Keratinocyte (primary cell): ENCODE data around the gene RDH13.

Source experiments
- CTCF ChIP-seq, 3 experiments: IDR thresholded peaks in 1 of 3; conservative IDR thresholded peaks in 1 of 3; optimal IDR thresholded peaks in 1 of 3; 2 replicates in 2 of 3; 3 replicates in 1 of 3; pipeline versions ENCODE3 to v1.5.1; 2011; ENCODE audit warnings: low read length in 3 of 3, mild to moderate bottlenecking in 3 of 3, moderate library complexity in 2 of 3, control low read depth in 1 of 3, inconsistent platforms in 1 of 3; ENCODE audit not compliant: insufficient read depth in 2 of 3; ENCODE audit errors: extremely low read depth in 1 of 3
- EZH2 ChIP-seq: IDR thresholded peaks from one replicate; pipeline ENCODE4 v1.6.1; 2012; ENCODE audit warnings: inconsistent platforms, mild to moderate bottlenecking, low read length, moderate library complexity

GRCh38 chr19:55066107-55066709, 3.3 kb upstream of the RDH13 start:
- TF ChIP-seq CTCF (optimal IDR thresholded peaks at IDR 0.05 in 1 of 3, IDR thresholded peaks at IDR 0.05 in 1 of 3, conservative IDR thresholded peaks at IDR 0.05 in 1 of 3; ENCODE audit: extremely low read depth in 1 of 3, insufficient read depth in 2 of 3, low read length in 3 of 3) (no peak), EZH2 (no peak)
